Neutrophil (primary cell): ENCODE results near the gene HS3ST3A1.
A peak's percentile ranks its signal among the peaks of the same experiment; 100 is the strongest.

ENCODE experiments used
- H3K27ac ChIP-seq: fragments of 200-600 bp; sonication (generic); 2 replicates; pipeline ENCODE4 v1.5.1; 2016; ENCODE audit warnings: mild to moderate bottlenecking, moderate library complexity
- H3K27me3 ChIP-seq: fragments of 200-600 bp; sonication (generic); 2 replicates; pipeline ENCODE4 v1.6.0; 2016; ENCODE audit warnings: mild to moderate bottlenecking
- H3K36me3 ChIP-seq: fragments of 200-600 bp; sonication (generic); 2 replicates; pipeline ENCODE4 v1.5.1; 2017
- H3K4me1 ChIP-seq, 2 experiments: fragments of 200-600 bp in 1 of 2; sonication (generic) in 1 of 2; 1 replicate in 1 of 2; 2 replicates in 1 of 2; pipeline versions ENCODE4 v1.5.1 to v1.6.1; 2013 to 2016; ENCODE audit warnings: low read depth in 1 of 2, low read length in 1 of 2, mild to moderate bottlenecking in 1 of 2, moderate library complexity in 1 of 2; ENCODE audit not compliant: control insufficient read depth in 1 of 2, insufficient read depth in 1 of 2
- H3K4me3 ChIP-seq, 2 experiments: fragments of 200-600 bp in 1 of 2; sonication (generic) in 1 of 2; 1 replicate in 1 of 2; 2 replicates in 1 of 2; pipeline ENCODE4 v1.5.1; 2013 to 2016; ENCODE audit warnings: low read depth in 1 of 2, low read length in 1 of 2, mild to moderate bottlenecking in 1 of 2, moderate library complexity in 1 of 2
- H3K9me3 ChIP-seq: fragments of 200-600 bp; sonication (generic); 2 replicates; pipeline ENCODE4 v1.5.1; 2016
- TF ChIP-seq, protein P1 (sequence below): fragments of 200-600 bp; sonication (generic); IDR thresholded peaks from 2 replicates; pipeline ENCODE4 v1.5.1; 2016; ENCODE audit warnings: antibody characterized with exemption

HS3ST3A1 gene

GRCh38 chr17:13598353-13599167, 3.2 kb downstream of the HS3ST3A1 start:
- Histone ChIP-seq H3K9me3 (no peaks in the 10 kb centered on the region), H3K4me1 (peaks cover 9 to 12% of the 10 kb centered on the region in 2 experiments), H3K27me3 (peaks cover 86% of the 10 kb centered on the region), H3K4me3 (no peak overlapping the region), H3K27ac (no peak overlapping the region), H3K36me3 (no peaks in the 10 kb centered on the region)
- TF ChIP-seq, protein P1, sequence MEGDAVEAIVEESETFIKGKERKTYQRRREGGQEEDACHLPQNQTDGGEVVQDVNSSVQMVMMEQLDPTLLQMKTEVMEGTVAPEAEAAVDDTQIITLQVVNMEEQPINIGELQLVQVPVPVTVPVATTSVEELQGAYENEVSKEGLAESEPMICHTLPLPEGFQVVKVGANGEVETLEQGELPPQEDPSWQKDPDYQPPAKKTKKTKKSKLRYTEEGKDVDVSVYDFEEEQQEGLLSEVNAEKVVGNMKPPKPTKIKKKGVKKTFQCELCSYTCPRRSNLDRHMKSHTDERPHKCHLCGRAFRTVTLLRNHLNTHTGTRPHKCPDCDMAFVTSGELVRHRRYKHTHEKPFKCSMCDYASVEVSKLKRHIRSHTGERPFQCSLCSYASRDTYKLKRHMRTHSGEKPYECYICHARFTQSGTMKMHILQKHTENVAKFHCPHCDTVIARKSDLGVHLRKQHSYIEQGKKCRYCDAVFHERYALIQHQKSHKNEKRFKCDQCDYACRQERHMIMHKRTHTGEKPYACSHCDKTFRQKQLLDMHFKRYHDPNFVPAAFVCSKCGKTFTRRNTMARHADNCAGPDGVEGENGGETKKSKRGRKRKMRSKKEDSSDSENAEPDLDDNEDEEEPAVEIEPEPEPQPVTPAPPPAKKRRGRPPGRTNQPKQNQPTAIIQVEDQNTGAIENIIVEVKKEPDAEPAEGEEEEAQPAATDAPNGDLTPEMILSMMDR = no peak

DNA sequence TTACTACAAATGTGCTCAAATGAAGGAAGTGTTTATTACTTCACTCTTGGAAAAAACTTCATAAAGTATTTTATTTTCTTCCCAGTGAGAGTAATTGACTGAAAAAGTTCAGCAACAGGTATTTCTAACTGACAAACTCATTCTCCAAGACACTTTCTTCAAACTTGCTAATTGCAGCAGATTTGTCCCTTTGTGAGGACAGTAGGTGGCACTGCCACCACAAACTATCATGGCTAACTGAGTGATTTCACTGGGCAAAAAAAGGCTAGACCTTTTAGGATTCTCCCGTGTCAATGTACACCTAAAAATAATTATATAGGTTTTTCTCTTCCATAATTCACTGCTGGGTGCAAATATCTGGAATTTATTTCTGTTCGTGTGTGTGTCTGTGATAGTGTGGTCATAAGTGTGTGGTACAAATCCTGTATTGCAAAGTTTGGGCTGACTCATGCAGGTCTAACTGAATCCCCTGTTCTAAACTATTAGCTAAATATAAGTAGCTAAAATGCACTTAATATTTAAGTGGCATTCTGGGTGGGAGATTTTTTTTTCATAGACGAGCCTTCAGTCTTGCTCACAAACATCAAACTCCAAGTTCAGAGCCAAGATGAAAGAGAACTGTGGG, 3.9 kb downstream of the HS3ST3A1 start:
- Histone ChIP-seq H3K4me3 (no peak overlapping the region), H3K27ac (no peak overlapping the region), H3K36me3 (no peaks in the 10 kb centered on the region), H3K9me3 (no peaks in the 10 kb centered on the region), H3K4me1 (peaks cover 9 to 12% of the 10 kb centered on the region in 2 experiments), H3K27me3 (peaks cover 79% of the 10 kb centered on the region)
- TF ChIP-seq, protein P1 = no peak

GRCh38 chr17:13596241-13596923, 5.3 kb downstream of the HS3ST3A1 start:
- H3K4me3 ChIP-seq = no peak overlapping the region
- TF ChIP-seq, protein P1 = no peak
- peaks cover 4 to 7% of the 10 kb centered on the region in 2 experiments for H3K4me1 ChIP-seq
- no peaks in the 10 kb centered on the region for H3K9me3 ChIP-seq
- no peaks in the 10 kb centered on the region for H3K36me3 ChIP-seq
- H3K27ac ChIP-seq = no peak overlapping the region
- H3K27me3 ChIP-seq = peaks cover 65% of the 10 kb centered on the region

DNA sequence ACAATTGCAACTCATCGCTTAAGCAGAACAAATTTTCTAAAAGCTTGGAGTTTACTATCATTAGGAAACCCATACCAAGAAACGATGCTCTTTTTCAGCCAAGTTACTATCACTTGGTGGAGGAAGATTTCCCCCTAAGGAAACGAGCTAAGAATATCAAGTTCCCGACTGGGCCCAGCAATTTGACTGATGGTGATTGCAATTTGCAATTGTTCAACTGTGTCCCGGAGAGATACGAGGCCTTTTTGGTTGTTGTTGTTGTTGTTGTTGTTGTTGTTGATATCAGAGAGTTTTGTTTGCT, 6.2 kb downstream of the HS3ST3A1 start:
- TF ChIP-seq, protein P1 = no peak
- Histone ChIP-seq H3K4me1 (no peaks in the 10 kb centered on the region), H3K36me3 (no peaks in the 10 kb centered on the region), H3K9me3 (no peaks in the 10 kb centered on the region), H3K27me3 (peaks cover 56% of the 10 kb centered on the region), H3K4me3 (no peak overlapping the region), H3K27ac (no peak overlapping the region)

GRCh38 chr17:13594762-13595598, 6.7 kb downstream of the HS3ST3A1 start:
- peaks cover 50% of the 10 kb centered on the region for H3K27me3 ChIP-seq
- H3K27ac ChIP-seq = no peak overlapping the region
- TF ChIP-seq, protein P1 = peak; percentile 43
- no peaks in the 10 kb centered on the region for H3K9me3 ChIP-seq
- no peaks in the 10 kb centered on the region for H3K36me3 ChIP-seq
- H3K4me1 ChIP-seq = no peaks in the 10 kb centered on the region
- H3K4me3 ChIP-seq = no peak overlapping the region
